SK-N-SH treated with all-trans-retinoic acid at 6 μM for 48 hours (cell line): ENCODE results near the gene RABGGTA.

Source experiments
- ATAC-seq: fragments of 200-7000 bp; cut with Tn5 transposase; 3 replicates; pipeline ENCODE4 v1.9.1; 2020; ENCODE audit warnings: mild to moderate bottlenecking, moderate library complexity
- ARNTL ChIP-seq: fragments of 450-650 bp; formaldehyde crosslinking; IDR thresholded peaks from 2 replicates; pipeline ENCODE4 v1.5.0; 2020; ENCODE audit warnings: low read depth, mild to moderate bottlenecking, moderate library complexity, borderline replicate concordance
- CSDC2 ChIP-seq: fragments of 250-450 bp; sonication (Bioruptor Pico); IDR thresholded peaks from 2 replicates; pipeline ENCODE4 v1.5.0; 2020; ENCODE audit warnings: mild to moderate bottlenecking, moderate library complexity
- ESRRG ChIP-seq: fragments of 250-450 bp; sonication (Bioruptor Pico); IDR thresholded peaks from 2 replicates; pipeline ENCODE4 v1.6.1; 2021; ENCODE audit warnings: mild to moderate bottlenecking
- OSR1 ChIP-seq: fragments of 250-450 bp; sonication (Bioruptor Pico); IDR thresholded peaks from 2 replicates; pipeline ENCODE4 v1.8.0; 2022; ENCODE audit warnings: moderate library complexity, mild to moderate bottlenecking, inconsistent platforms
- PPARA ChIP-seq: fragments of 250-450 bp; sonication (Bioruptor Pico); IDR thresholded peaks from 2 replicates; pipeline ENCODE4 v1.5.0; 2020; ENCODE audit warnings: mild to moderate bottlenecking, borderline replicate concordance
- RARB ChIP-seq: fragments of 250-450 bp; sonication (Bioruptor Pico); IDR thresholded peaks from 2 replicates; pipeline ENCODE4 v1.8.0; 2021; ENCODE audit warnings: mild to moderate bottlenecking, moderate library complexity
- SNAI2 ChIP-seq: fragments of 250-450 bp; sonication (Bioruptor Pico); IDR thresholded peaks from 2 replicates; pipeline ENCODE4 v1.5.0; 2020; ENCODE audit warnings: mild to moderate bottlenecking, moderate library complexity
- TCF4 ChIP-seq: fragments of 250-450 bp; sonication (Bioruptor Pico); IDR thresholded peaks from 2 replicates; pipeline ENCODE4 v1.8.0; 2021; ENCODE audit warnings: mild to moderate bottlenecking, moderate library complexity, borderline replicate concordance
- ZFP3 ChIP-seq: fragments of 250-450 bp; sonication (Bioruptor Pico); IDR thresholded peaks from 2 replicates; pipeline ENCODE4 v1.5.0; 2020; ENCODE audit warnings: mild to moderate bottlenecking, moderate library complexity
- ZNF565 ChIP-seq: fragments of 450-650 bp; formaldehyde crosslinking; conservative IDR thresholded peaks from 2 replicates; pipeline ENCODE4 v1.5.0; 2020; ENCODE audit warnings: low read depth, mild to moderate bottlenecking, moderate library complexity
- ZNF70 ChIP-seq: fragments of 450-650 bp; formaldehyde crosslinking; IDR thresholded peaks from 2 replicates; pipeline ENCODE4 v1.5.0; 2020; ENCODE audit warnings: mild to moderate bottlenecking, moderate library complexity
- ZNF8 ChIP-seq: fragments of 450-650 bp; formaldehyde crosslinking; IDR thresholded peaks from 2 replicates; pipeline ENCODE4 v1.5.0; 2020; ENCODE audit warnings: mild to moderate bottlenecking, moderate library complexity
- TF ChIP-seq, protein P1 (sequence below): fragments of 250-450 bp; sonication (Bioruptor Pico); IDR thresholded peaks from 2 replicates; pipeline ENCODE4 v1.8.0; 2020; ENCODE audit warnings: mild to moderate bottlenecking, moderate library complexity, borderline replicate concordance
- TF ChIP-seq, protein P2 (sequence below): fragments of 250-450 bp; sonication (Bioruptor Pico); IDR thresholded peaks from 2 replicates; pipeline ENCODE4 v1.5.1; 2020; ENCODE audit warnings: low read depth, mild to moderate bottlenecking, moderate library complexity
- TF ChIP-seq, protein P3 (sequence below): fragments of 250-450 bp; sonication (Bioruptor Pico); IDR thresholded peaks from 2 replicates; pipeline ENCODE4 v1.5.1; 2021; ENCODE audit warnings: mild to moderate bottlenecking, moderate library complexity
- TF ChIP-seq, protein P4 (sequence below): fragments of 250-450 bp; sonication (Bioruptor Pico); IDR thresholded peaks from 2 replicates; pipeline ENCODE4 v1.8.0; 2021; ENCODE audit warnings: low read depth, mild to moderate bottlenecking, moderate library complexity, borderline replicate concordance
- TF ChIP-seq, protein P5 (sequence below): fragments of 250-450 bp; sonication (Bioruptor Pico); IDR thresholded peaks from 2 replicates; pipeline ENCODE4 v1.5.0; 2020; ENCODE audit warnings: mild to moderate bottlenecking, moderate library complexity

RABGGTA gene

DNA sequence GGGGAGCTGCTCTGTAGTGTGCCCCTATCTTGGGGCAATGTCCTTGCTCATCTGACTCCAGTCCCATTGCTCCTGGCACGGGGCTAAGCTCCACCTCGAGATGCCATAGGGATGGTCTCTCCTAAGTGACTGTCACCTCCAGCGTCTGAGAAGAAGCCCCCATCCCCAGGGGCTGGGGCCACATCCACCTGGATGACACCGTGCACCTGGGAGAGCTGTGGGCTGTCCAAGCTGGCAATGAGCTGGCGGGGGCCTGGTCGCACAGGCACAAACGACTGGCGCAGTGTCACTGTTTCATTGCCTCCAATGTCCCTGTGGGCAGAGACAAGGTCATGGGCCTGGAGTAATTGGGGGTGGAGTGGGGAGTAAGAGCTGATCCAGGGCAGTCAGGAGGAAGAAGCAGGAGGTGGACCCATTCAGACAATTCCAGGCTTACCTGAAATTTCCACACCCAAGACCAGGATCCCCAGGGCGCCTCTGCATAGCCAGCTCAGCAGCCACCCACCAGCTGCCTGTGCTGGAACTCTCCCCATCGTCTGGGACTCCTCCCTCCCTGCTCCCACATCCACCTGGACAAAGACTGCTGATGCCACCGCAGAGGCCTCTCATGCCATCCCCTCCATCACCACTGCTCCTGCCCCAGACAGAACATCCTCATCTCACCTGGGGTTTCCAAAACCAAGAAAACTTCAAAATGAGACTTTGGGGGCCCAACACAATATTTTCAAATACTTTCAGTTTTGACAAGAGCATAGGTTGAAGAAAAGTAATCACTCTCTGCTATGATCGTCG lies 22.0 kb downstream of the RABGGTA start:
- TF ChIP-seq, protein P1, sequence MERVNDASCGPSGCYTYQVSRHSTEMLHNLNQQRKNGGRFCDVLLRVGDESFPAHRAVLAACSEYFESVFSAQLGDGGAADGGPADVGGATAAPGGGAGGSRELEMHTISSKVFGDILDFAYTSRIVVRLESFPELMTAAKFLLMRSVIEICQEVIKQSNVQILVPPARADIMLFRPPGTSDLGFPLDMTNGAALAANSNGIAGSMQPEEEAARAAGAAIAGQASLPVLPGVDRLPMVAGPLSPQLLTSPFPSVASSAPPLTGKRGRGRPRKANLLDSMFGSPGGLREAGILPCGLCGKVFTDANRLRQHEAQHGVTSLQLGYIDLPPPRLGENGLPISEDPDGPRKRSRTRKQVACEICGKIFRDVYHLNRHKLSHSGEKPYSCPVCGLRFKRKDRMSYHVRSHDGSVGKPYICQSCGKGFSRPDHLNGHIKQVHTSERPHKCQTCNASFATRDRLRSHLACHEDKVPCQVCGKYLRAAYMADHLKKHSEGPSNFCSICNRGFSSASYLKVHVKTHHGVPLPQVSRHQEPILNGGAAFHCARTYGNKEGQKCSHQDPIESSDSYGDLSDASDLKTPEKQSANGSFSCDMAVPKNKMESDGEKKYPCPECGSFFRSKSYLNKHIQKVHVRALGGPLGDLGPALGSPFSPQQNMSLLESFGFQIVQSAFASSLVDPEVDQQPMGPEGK: no peak
- TF ChIP-seq, protein P2, sequence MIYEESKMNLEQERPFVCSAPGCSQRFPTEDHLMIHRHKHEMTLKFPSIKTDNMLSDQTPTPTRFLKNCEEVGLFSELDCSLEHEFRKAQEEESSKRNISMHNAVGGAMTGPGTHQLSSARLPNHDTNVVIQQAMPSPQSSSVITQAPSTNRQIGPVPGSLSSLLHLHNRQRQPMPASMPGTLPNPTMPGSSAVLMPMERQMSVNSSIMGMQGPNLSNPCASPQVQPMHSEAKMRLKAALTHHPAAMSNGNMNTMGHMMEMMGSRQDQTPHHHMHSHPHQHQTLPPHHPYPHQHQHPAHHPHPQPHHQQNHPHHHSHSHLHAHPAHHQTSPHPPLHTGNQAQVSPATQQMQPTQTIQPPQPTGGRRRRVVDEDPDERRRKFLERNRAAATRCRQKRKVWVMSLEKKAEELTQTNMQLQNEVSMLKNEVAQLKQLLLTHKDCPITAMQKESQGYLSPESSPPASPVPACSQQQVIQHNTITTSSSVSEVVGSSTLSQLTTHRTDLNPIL (CRISPR knock-in tag): no peak
- no peak for TF ChIP-seq SNAI2 (CRISPR knock-in tag)
- TF ChIP-seq RARB (CRISPR knock-in tag): no peak
- no peak for TF ChIP-seq ESRRG (CRISPR knock-in tag)
- no peak for TF ChIP-seq TCF4 (CRISPR knock-in tag)
- TF ChIP-seq ZNF8 (CRISPR knock-in tag): no peak
- no peak for TF ChIP-seq ARNTL (CRISPR knock-in tag)
- TF ChIP-seq ZFP3 (CRISPR knock-in tag): no peak
- TF ChIP-seq, protein P3, sequence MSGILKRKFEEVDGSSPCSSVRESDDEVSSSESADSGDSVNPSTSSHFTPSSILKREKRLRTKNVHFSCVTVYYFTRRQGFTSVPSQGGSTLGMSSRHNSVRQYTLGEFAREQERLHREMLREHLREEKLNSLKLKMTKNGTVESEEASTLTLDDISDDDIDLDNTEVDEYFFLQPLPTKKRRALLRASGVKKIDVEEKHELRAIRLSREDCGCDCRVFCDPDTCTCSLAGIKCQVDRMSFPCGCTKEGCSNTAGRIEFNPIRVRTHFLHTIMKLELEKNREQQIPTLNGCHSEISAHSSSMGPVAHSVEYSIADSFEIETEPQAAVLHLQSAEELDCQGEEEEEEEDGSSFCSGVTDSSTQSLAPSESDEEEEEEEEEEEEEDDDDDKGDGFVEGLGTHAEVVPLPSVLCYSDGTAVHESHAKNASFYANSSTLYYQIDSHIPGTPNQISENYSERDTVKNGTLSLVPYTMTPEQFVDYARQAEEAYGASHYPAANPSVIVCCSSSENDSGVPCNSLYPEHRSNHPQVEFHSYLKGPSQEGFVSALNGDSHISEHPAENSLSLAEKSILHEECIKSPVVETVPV: no peak
- TF ChIP-seq PPARA (CRISPR knock-in tag): no peak
- TF ChIP-seq OSR1 (CRISPR knock-in tag): no peak
- TF ChIP-seq ZNF565: no peak
- TF ChIP-seq, protein P4, sequence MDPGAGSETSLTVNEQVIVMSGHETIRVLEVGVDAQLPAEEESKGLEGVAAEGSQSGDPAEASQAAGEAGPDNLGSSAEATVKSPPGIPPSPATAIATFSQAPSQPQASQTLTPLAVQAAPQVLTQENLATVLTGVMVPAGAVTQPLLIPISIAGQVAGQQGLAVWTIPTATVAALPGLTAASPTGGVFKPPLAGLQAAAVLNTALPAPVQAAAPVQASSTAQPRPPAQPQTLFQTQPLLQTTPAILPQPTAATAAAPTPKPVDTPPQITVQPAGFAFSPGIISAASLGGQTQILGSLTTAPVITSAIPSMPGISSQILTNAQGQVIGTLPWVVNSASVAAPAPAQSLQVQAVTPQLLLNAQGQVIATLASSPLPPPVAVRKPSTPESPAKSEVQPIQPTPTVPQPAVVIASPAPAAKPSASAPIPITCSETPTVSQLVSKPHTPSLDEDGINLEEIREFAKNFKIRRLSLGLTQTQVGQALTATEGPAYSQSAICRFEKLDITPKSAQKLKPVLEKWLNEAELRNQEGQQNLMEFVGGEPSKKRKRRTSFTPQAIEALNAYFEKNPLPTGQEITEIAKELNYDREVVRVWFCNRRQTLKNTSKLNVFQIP (CRISPR knock-in tag): no peak
- TF ChIP-seq, protein P5, sequence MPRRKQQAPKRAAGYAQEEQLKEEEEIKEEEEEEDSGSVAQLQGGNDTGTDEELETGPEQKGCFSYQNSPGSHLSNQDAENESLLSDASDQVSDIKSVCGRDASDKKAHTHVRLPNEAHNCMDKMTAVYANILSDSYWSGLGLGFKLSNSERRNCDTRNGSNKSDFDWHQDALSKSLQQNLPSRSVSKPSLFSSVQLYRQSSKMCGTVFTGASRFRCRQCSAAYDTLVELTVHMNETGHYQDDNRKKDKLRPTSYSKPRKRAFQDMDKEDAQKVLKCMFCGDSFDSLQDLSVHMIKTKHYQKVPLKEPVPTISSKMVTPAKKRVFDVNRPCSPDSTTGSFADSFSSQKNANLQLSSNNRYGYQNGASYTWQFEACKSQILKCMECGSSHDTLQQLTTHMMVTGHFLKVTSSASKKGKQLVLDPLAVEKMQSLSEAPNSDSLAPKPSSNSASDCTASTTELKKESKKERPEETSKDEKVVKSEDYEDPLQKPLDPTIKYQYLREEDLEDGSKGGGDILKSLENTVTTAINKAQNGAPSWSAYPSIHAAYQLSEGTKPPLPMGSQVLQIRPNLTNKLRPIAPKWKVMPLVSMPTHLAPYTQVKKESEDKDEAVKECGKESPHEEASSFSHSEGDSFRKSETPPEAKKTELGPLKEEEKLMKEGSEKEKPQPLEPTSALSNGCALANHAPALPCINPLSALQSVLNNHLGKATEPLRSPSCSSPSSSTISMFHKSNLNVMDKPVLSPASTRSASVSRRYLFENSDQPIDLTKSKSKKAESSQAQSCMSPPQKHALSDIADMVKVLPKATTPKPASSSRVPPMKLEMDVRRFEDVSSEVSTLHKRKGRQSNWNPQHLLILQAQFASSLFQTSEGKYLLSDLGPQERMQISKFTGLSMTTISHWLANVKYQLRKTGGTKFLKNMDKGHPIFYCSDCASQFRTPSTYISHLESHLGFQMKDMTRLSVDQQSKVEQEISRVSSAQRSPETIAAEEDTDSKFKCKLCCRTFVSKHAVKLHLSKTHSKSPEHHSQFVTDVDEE (CRISPR knock-in tag): no peak
- TF ChIP-seq ZNF70 (CRISPR knock-in tag): no peak
- TF ChIP-seq, all 23 proteins: peak for 0
- ATAC-seq: no peak

DNA sequence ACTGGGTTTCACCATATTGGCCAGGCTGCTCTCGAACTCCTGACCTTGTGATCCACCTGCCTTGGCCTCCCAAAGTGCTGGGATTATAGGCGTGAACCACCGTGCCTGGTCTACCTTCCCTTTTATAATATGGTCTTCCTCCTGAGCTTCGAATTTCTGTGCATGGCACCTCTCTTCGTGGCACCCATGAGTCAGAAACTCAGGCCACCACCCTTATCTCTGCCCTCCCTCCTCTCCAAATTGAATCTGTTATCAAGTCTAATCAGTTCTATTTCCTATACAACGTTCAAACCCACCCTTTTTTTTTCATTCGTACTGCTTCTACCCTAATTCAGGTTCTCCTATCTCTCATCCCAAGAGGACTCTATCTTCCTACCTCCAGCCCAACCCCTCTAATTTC lies 24.0 kb downstream of the RABGGTA start:
- TF ChIP-seq, protein P5 (CRISPR knock-in tag): no peak
- no peak for TF ChIP-seq ARNTL (CRISPR knock-in tag)
- no peak for TF ChIP-seq CSDC2 (CRISPR knock-in tag)
- ATAC-seq: no peak
